Nephron progenitor cell (in vitro differentiated cells): ENCODE data around the gene ZNF653.

Source experiments
- DNase-seq: peaks from one replicate; pipeline ENCODE4 v3.0.0; 2021
- H3K27ac Mint-ChIP-seq: 2 replicates; pipeline ENCODE4 v1.8.0; 2021; ENCODE audit warnings: mild to moderate bottlenecking, moderate library complexity, mixed read lengths
- H3K27me3 Mint-ChIP-seq: 2 replicates; pipeline ENCODE4 v1.8.0; 2021; ENCODE audit warnings: mild to moderate bottlenecking, low read depth, mixed read lengths; ENCODE audit not compliant: poor library complexity
- H3K36me3 Mint-ChIP-seq: 2 replicates; pipeline ENCODE4 v1.8.0; 2021; ENCODE audit warnings: low read depth, mixed read lengths
- H3K4me1 Mint-ChIP-seq: 2 replicates; pipeline ENCODE4 v1.8.0; 2021; ENCODE audit warnings: mixed read lengths
- H3K4me3 Mint-ChIP-seq: 2 replicates; pipeline ENCODE4 v1.8.0; 2021; ENCODE audit warnings: mild to moderate bottlenecking, moderate library complexity, mixed read lengths
- H3K9me3 Mint-ChIP-seq: 2 replicates; pipeline ENCODE4 v1.8.0; 2021; ENCODE audit warnings: mild to moderate bottlenecking, moderate library complexity, mixed read lengths
- CTCF ChIP-seq: fragments of 200-600 bp; sonication (generic); IDR thresholded peaks from 2 replicates; pipeline ENCODE4 v1.5.0; 2021; ENCODE audit warnings: antibody characterized with exemption

Gene ZNF653

GRCh38 chr19:11550265-11550664 lies 44.6 kb upstream of the ZNF653 start:
- H3K4me1 Mint-ChIP-seq: peaks cover 17% of the 10 kb centered on the region
- DNase-seq: no peak
- no peaks in the 10 kb centered on the region for H3K9me3 Mint-ChIP-seq
- no peaks in the 10 kb centered on the region for H3K27me3 Mint-ChIP-seq
- H3K4me3 Mint-ChIP-seq: no peak overlapping the region
- no peak for TF ChIP-seq CTCF
- no peak overlapping the region for H3K27ac Mint-ChIP-seq
- H3K36me3 Mint-ChIP-seq: peaks cover 6% of the 10 kb centered on the region

DNA sequence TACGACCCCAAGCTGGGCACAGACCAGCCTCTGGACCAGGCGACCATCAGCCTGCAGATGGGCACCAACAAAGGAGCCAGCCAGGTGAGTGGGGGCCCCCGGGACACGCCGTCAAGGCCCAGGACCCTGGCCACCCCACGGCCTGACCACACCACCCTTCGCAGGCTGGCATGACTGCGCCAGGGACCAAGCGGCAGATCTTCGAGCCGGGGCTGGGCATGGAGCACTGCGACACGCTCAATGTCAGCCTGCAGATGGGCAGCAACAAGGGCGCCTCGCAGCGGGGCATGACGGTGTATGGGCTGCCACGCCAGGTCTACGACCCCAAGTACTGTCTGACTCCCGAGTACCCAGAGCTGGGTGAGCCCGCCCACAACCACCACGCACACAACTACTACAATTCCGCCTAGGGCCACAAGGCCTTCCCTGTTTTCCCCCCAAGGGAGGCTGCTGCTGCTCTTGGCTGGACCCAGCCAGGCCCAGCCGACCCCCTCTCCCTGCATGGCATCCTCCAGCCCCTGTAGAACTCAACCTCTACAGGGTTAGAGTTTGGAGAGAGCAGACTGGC lies 43.8 kb upstream of the ZNF653 start:
- Mint-ChIP-seq H3K27me3 (no peaks in the 10 kb centered on the region), H3K36me3 (peaks cover 6% of the 10 kb centered on the region), H3K27ac (no peak overlapping the region), H3K4me1 (peaks cover 17% of the 10 kb centered on the region), H3K9me3 (no peaks in the 10 kb centered on the region), H3K4me3 (no peak overlapping the region)
- TF ChIP-seq CTCF: no peak
- DNase-seq: no peak

- H3K4me1 Mint-ChIP-seq: peaks cover 17% of the 10 kb centered on the region
- peak overlapping the region; percentile 94 for H3K27ac Mint-ChIP-seq
- no peaks in the 10 kb centered on the region for H3K9me3 Mint-ChIP-seq
- no peaks in the 10 kb centered on the region for H3K36me3 Mint-ChIP-seq
- no peak for DNase-seq
- no peaks in the 10 kb centered on the region for H3K27me3 Mint-ChIP-seq
- no peak for TF ChIP-seq CTCF
- no peak overlapping the region for H3K4me3 Mint-ChIP-seq
These were observed 42.5 kb upstream of the ZNF653 start for GRCh38 chr19:11547929-11548700.

GRCh38 chr19:11541238-11541637 lies 35.6 kb upstream of the ZNF653 start:
- H3K4me3 Mint-ChIP-seq: no peak overlapping the region
- no peaks in the 10 kb centered on the region for H3K36me3 Mint-ChIP-seq
- TF ChIP-seq CTCF: no peak
- H3K27me3 Mint-ChIP-seq: peaks cover 5% of the 10 kb centered on the region
- no peak overlapping the region for H3K27ac Mint-ChIP-seq
- peaks cover 25% of the 10 kb centered on the region for H3K4me1 Mint-ChIP-seq
- no peaks in the 10 kb centered on the region for H3K9me3 Mint-ChIP-seq
- no peak for DNase-seq

DNA sequence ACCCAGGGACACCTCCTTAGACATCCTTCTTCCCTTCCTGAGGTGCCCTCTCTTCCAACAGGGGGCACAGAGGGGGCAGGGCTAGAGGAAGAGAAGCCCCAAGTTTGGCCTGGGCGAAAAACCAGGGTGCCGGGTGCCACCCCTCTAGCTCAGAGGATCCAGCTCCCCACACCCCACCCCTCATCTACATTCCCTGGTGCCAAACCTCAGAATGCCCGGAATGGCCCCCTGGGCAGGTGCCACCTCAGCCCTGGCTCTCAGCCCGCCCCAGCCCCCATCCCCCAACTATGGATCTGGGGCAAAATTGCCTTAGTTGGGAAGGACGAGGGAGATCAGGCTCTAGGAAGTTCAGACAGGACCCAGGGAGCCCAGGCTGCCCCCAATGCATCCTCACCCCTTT lies 35.0 kb upstream of the ZNF653 start:
- Mint-ChIP-seq H3K4me3 (peak overlapping the region; percentile 61), H3K36me3 (no peaks in the 10 kb centered on the region), H3K4me1 (peaks cover 22% of the 10 kb centered on the region), H3K27me3 (peaks cover 8% of the 10 kb centered on the region), H3K27ac (no peak overlapping the region), H3K9me3 (no peaks in the 10 kb centered on the region)
- no peak for DNase-seq
- TF ChIP-seq CTCF: no peak
